ENCODE results near the gene ZBTB20. TPM values are rescaled to one million over a fixed set of nuclear protein-coding genes. Genes with fewer than 3 reads are reported as not detected.

Gene ZBTB20
- total and polyA plus RNA-seq, 2 donors (not counting 1 experiment from before 2014, with no cell fraction given): 4.0 to 22.5 TPM

DNA sequence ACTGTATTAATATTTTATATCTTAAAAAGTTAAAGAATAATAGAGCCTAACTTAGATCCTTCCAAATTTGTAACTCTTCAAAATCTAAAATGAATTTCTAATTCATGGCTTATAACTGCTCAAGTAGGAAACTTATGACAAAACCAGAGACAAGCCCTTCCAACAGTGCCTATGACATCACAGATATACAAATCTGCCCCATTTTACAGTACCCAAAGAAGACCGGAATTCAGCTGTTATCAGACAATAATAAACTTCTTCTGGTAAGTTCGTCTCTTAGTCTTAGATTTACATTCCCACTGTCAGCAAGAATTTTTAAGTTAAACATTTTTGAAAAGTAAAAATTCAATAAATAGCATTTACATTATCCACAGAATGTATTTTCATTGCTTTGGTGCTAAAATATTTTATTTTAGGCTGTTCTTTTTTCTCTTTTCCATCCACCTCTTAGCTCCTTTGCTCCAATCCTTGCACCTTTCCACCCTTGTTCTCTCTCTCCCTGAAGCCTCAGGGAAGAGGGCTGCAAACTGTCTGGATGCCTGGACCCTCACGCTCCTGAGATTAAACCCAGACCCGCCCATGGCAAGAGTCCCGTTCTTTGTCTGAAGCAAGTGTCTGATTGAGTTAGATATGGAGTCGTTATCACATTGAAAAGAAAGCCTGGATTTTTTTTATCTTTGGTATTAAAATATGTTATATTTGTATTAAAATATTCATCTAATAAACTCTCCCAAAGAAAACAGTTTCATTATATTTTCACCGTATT, 312.7 kb downstream of the ZBTB20 start:
- Histone ChIP-seq H3K27ac (ENCODE audit: insufficient read depth, low read length) (no peak overlapping the region), H2AFZ (ENCODE audit: low read length) (no peak overlapping the region)

DNA sequence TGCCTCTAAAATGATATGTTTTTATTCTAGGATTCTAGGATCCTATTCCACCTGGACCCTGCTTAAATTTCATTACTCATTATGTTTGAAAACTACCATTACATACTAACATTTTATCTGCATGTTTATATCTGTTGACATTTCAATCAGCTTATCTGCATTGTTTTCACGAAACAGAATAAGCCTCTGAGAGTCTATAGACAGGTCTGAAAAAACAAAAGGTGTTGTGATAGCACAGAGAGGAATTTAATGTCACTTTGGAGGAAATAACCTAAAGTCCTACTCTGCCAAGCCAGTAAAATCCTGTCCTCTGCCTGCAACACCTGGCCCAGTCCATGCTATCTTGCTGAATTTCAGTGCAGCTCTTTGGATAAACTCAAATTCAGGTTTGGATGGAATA, 315.2 kb downstream of the ZBTB20 start:
- H3K79me2 ChIP-seq (ENCODE audit: control insufficient read depth, insufficient read depth, low read length): no peaks in the 10 kb centered on the region
- H4K20me1 ChIP-seq (ENCODE audit: control insufficient read depth, extremely low read depth, insufficient read depth, low read length): no peaks in the 10 kb centered on the region
- DNase-seq (ENCODE audit: low read depth in 2 of 2): no peak
- no peaks in the 10 kb centered on the region for H3K27me3 ChIP-seq (ENCODE audit: control insufficient read depth, insufficient read depth, low read length)
- H3K9ac ChIP-seq (ENCODE audit: insufficient read depth, low read length): no peak overlapping the region
- TF ChIP-seq, protein P1, sequence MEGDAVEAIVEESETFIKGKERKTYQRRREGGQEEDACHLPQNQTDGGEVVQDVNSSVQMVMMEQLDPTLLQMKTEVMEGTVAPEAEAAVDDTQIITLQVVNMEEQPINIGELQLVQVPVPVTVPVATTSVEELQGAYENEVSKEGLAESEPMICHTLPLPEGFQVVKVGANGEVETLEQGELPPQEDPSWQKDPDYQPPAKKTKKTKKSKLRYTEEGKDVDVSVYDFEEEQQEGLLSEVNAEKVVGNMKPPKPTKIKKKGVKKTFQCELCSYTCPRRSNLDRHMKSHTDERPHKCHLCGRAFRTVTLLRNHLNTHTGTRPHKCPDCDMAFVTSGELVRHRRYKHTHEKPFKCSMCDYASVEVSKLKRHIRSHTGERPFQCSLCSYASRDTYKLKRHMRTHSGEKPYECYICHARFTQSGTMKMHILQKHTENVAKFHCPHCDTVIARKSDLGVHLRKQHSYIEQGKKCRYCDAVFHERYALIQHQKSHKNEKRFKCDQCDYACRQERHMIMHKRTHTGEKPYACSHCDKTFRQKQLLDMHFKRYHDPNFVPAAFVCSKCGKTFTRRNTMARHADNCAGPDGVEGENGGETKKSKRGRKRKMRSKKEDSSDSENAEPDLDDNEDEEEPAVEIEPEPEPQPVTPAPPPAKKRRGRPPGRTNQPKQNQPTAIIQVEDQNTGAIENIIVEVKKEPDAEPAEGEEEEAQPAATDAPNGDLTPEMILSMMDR (conservative IDR thresholded peaks at IDR 0.05 in 1 of 2, IDR thresholded peaks at IDR 0.05 in 1 of 2; ENCODE audit: low read depth in 1 of 2, low read length in 2 of 2): no peak
- no peak for TF ChIP-seq EZH2 (IDR thresholded peaks at IDR 0.05; ENCODE audit: low read length, missing control alignments)
- H3K4me3 ChIP-seq (replicated peaks in 1 of 4; ENCODE audit: control extremely low read depth in 1 of 4, insufficient read depth in 1 of 4, low read depth in 3 of 4, low read length in 4 of 4): no peak overlapping the region
- H3K9me3 ChIP-seq (ENCODE audit: control insufficient read depth, insufficient read depth, low read depth, low read length): no peaks in the 10 kb centered on the region
- H2AFZ ChIP-seq (ENCODE audit: low read length): no peak overlapping the region
- H3K4me1 ChIP-seq (ENCODE audit: control insufficient read depth, extremely low read depth, insufficient read depth, low read length): no peaks in the 10 kb centered on the region
- no peaks in the 10 kb centered on the region for H3K36me3 ChIP-seq (ENCODE audit: control insufficient read depth, insufficient read depth, low read length)
- no peak overlapping the region for H3K27ac ChIP-seq (ENCODE audit: insufficient read depth, low read length)
- H3K4me2 ChIP-seq (ENCODE audit: extremely low read depth, insufficient read depth, low read length): no peak overlapping the region

More for the DNA sequence above, 312.7 kb downstream of the ZBTB20 start:
- Histone ChIP-seq H3K9ac (ENCODE audit: insufficient read depth, low read length) (no peak overlapping the region), H3K4me3 (replicated peaks in 1 of 4; ENCODE audit: control extremely low read depth in 1 of 4, insufficient read depth in 1 of 4, low read depth in 3 of 4, low read length in 4 of 4) (no peak overlapping the region), H3K79me2 (ENCODE audit: control insufficient read depth, insufficient read depth, low read length) (no peaks in the 10 kb centered on the region), H3K36me3 (ENCODE audit: control insufficient read depth, insufficient read depth, low read length) (no peaks in the 10 kb centered on the region), H3K4me2 (ENCODE audit: extremely low read depth, insufficient read depth, low read length) (no peak overlapping the region), H3K9me3 (ENCODE audit: control insufficient read depth, insufficient read depth, low read depth, low read length) (no peaks in the 10 kb centered on the region), H4K20me1 (ENCODE audit: control insufficient read depth, extremely low read depth, insufficient read depth, low read length) (no peaks in the 10 kb centered on the region), H3K27me3 (ENCODE audit: control insufficient read depth, insufficient read depth, low read length) (no peaks in the 10 kb centered on the region), H3K4me1 (ENCODE audit: control insufficient read depth, extremely low read depth, insufficient read depth, low read length) (no peaks in the 10 kb centered on the region)
- no peak for DNase-seq (ENCODE audit: low read depth in 2 of 2)
- TF ChIP-seq, protein P1 (conservative IDR thresholded peaks at IDR 0.05 in 1 of 2, IDR thresholded peaks at IDR 0.05 in 1 of 2; ENCODE audit: low read depth in 1 of 2, low read length in 2 of 2): no peak
- no peak for TF ChIP-seq EZH2 (IDR thresholded peaks at IDR 0.05; ENCODE audit: low read length, missing control alignments)

DNA sequence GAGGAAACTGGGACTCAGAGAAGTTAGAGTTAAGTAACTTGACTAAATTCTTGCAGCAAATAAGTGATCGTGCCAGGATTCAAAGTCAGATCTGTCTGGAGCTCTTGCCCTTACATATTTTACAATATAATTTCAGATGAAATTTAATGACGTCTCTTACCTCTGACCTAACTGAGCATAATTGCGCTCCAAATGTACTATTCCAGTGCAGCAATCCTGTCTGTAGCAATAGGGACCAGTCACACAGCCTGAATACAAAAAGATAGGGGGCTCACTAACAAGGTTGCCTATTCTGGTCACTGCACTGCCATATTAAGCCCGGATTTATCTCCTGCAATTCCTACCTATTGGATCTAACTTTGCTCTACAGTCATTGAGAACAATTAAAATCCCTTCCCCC, 316.4 kb downstream of the ZBTB20 start:
- Histone ChIP-seq H3K9me3 (ENCODE audit: control insufficient read depth, insufficient read depth, low read depth, low read length) (no peaks in the 10 kb centered on the region), H3K4me3 (replicated peaks in 1 of 4; ENCODE audit: control extremely low read depth in 1 of 4, insufficient read depth in 1 of 4, low read depth in 3 of 4, low read length in 4 of 4) (no peak overlapping the region), H3K4me2 (ENCODE audit: extremely low read depth, insufficient read depth, low read length) (no peak overlapping the region), H4K20me1 (ENCODE audit: control insufficient read depth, extremely low read depth, insufficient read depth, low read length) (no peaks in the 10 kb centered on the region), H3K79me2 (ENCODE audit: control insufficient read depth, insufficient read depth, low read length) (no peaks in the 10 kb centered on the region), H3K36me3 (ENCODE audit: control insufficient read depth, insufficient read depth, low read length) (no peaks in the 10 kb centered on the region), H3K4me1 (ENCODE audit: control insufficient read depth, extremely low read depth, insufficient read depth, low read length) (no peaks in the 10 kb centered on the region), H2AFZ (ENCODE audit: low read length) (no peak overlapping the region), H3K27ac (ENCODE audit: insufficient read depth, low read length) (no peak overlapping the region), H3K27me3 (ENCODE audit: control insufficient read depth, insufficient read depth, low read length) (no peaks in the 10 kb centered on the region), H3K9ac (ENCODE audit: insufficient read depth, low read length) (no peak overlapping the region)
- TF ChIP-seq EZH2 (IDR thresholded peaks at IDR 0.05; ENCODE audit: low read length, missing control alignments): no peak
- TF ChIP-seq, protein P1 (conservative IDR thresholded peaks at IDR 0.05 in 1 of 2, IDR thresholded peaks at IDR 0.05 in 1 of 2; ENCODE audit: low read depth in 1 of 2, low read length in 2 of 2): no peak
- no peak for DNase-seq (ENCODE audit: low read depth in 2 of 2)
